SW 1271 (cell line): Measurements from ENCODE around the gene FOXP4.
"Not testable (repeated sequence)": the region's sequence is repeated elsewhere in the genome, so short reads cannot be mapped to it uniquely, and the experiment has no call there.

ENCODE experiments used
- DNase-seq, 2 experiments: peaks; one replicate each; lab custom pipeline; 2025; lab: John Stamatoyannopoulos, UW

Gene FOXP4

DNA sequence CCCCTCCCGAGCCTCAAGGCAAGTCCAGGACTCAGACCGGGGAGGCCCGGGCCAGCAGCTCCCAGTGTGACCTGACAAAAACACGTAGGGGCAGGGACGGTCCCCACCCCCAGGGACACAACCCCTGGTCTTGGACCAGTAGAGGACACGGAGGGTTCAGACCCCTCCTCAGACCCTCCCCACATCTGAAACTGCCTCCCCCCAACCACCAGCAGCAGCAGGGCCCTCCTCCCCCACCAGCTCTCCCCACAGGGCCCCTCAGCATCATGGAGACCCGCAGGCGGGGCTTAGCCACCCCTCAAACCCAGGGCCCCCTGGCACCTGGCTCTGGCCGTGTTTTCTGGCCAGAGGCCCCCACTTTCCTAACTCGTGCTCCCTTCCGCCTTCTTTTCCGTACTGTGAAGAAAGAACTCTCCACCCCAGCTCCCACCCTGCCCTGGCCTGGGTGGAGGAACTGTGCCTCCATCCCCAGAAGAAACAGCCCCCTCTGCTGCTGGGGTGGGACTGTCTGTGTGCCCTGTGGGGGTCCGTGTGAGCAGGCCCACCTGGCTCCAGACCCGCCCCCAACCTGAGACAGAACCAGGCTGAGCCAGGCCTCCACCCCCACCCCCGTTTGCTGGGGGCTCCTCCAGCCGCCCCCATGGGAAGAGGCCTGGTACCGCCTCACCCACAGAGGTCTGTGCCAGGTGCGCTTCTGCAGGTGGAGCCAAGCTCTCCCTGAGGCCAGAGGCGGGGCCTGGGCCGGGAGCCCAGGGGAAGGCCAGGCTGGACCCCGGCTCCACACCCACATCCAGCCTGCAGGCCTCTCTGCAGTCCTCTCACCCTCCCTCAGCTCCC lies 53.1 kb downstream of the FOXP4 start:
- no peak for DNase-seq

DNA sequence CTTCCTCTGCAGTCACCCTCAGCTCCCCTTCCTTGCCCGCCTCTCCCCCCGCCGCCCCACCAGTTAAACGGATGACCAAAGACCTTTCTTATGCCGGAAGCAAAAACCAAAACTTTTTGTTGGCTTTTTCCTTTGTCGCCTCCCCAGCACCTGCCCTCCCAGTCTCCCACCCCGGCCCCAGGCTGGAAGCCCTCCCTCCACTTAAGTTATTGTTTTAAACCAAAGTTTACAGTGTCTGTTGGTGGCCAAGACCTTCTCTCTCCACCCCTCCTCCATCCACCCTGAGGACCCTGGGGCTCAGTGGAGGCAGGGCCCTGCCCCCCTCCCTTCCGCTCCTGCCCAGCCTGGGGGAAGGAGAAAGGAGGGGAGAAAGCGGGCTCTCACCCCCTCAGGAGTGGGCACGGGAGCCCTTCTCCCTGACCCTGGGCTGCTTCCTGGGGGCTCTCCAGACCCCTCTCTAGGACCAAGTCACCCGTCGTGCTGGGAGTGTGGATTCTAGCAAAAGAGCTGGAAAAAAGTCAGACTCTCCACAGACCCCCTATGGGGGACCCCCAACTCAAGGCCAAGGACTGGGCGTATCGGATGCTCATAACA lies 53.8 kb downstream of the FOXP4 start:
- no peak for DNase-seq

DNA sequence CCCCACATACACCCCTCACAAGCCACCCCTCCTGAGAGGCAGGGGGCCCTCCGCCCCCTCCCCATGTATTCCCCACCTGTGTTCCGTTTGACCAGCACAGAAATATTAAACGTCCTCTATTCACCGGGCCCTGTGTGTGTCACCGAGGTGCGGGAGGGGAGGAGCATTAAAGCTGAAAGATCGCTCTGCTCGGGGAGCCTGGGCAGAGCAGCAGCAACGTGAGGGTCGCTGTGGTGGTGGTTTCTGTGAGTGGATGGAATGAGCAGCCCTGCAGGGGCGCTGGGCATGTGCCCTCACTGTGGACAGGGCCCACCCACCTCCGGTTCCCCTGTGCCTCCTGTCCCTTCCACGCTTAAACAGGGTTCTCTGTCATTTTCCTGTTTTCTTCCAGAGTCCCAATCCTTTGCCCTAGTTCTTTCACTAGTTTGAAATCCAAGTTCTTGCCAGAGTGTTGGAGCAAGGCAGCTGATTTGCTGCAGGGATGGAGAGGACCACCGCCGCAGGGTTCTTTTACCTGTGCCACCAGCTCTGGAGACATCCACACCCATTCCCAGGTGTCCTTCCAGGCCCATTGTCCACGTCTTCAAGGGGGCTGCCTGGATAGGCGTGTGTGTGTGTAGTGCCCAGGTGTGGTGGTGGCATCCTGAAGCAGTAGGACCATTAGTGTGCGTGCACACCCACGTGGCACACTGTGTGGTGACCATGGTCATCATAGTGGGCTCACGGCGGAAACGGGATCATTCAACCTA lies 54.5 kb downstream of the FOXP4 start:
- no peak for DNase-seq

DNA sequence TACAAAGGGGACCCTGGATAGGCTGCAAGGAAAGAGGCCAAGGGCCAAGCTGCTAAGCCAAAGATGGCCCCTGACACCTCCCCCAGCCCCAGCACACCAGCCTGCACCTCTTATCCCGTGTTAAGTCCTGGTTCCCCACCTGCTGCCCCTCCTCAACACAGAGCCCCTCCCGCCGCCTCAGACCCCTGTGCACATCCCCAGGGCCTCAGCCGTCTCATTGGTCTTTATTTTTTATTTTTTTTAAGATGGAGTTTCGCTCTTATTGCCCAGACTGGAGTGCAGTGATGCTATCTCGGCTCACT lies 55.0 kb downstream of the FOXP4 start:
- no peak for DNase-seq

DNA sequence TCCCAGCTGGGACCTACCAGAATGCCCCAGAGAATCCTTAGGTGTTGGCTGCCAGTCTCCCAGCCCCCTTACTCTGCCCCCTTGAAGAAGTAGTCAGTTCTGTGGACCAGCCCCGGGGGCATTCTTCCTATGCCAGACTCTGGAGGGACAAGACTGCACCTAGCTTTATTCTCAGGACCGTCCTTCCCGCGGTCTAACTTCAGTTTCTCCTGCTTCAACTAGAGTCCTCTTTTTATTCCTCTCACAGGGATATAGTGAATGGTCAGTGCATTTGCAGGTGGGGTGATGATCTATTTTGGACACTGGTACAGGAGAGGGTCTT lies 56.2 kb downstream of the FOXP4 start:
- DNase-seq: no peak

DNA sequence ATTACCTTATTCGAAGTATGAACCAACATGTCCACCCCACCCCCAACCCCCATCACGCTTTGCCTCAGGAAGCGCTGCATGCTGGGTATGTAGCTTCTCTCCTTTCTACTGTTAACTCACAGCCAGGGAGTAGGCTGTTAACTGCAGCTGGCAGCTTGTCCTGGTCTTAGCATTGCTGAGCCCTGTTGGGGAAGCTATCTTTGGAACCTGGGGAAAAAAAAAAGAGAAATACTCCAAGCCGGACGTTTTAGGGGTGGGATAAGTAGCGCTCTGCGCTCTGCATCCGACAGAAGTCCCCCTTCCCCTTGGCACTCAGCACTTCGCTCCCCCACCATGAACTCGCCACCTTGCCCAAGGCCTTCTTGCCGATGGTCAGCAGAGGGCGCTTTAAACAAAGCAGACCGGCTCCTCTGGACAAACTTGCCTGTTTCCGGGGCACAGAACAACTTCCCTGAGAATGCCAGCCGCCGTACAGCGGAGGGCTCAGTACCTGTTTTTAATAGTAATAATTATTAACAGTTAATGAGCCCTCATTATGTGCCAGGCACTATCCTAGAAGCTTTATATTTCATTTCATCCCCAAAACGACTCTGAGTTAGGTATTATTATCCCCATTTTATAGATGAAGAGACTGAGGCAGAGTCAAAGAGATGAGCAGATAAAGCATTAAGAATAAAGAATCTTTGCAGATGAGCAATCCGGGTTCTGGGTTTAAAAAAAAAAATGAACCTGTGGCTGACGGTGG lies 56.9 kb downstream of the FOXP4 start:
- peak; percentile 61 to 74 for DNase-seq

DNA sequence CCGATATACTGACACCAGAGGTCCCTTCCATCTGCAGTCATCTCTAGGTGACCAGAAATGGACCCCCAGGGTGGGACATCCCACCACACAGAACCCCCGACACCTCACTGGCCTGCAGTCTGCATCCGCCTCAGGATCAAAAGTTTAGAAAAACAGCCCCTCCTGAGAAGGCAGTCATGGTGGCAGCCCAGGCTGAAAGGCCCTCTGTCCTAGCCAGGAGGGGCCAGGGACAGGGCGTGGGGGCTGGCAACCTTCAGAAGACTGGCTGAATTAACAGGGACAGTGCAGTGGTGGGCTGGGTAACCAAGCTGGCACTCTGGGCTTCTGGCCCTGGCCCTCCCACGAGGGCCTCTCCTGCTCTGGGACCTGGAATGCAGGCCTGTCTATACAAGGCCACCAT lies 57.8 kb downstream of the FOXP4 start:
- DNase-seq: no peak

DNA sequence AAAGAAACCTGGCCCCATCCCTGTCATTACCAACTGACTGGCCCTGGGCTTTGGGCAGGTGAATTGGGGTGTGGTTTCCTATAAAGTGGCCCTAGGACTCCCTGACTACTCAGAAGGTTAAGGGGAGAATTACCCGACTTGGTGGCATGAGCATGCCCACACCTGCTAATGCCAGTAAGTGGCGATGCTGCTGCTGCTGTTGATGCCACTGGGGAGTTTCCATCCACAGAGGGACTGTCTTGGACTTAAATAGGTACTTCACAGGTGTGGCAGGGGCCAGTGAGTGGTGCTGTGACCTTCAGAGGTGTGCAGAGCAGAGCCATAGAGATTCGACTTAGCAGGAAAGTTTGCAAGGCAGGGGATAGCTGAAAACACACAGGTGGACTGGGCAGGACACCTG lies 59.5 kb downstream of the FOXP4 start:
- DNase-seq: no peak

DNA sequence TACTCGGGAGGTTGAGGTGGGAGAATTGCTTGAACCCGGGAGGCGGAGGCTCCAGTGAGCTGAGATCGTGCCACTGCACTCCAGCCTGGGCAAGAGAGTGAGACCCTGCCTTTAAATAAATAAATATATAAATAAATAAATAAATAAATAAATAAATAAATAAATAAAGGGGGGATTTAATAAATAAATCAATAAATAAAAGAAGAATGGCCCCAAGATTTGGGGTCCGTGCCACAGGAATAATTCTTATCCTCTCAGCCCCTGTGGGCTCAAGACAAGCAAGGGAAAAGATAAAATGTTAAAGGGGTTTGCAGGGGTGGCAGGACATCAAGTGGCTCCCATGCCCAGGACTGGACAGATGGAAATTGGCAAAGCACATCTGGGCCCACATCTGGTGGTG lies 60.9 kb downstream of the FOXP4 start:
- no peak for DNase-seq

DNA sequence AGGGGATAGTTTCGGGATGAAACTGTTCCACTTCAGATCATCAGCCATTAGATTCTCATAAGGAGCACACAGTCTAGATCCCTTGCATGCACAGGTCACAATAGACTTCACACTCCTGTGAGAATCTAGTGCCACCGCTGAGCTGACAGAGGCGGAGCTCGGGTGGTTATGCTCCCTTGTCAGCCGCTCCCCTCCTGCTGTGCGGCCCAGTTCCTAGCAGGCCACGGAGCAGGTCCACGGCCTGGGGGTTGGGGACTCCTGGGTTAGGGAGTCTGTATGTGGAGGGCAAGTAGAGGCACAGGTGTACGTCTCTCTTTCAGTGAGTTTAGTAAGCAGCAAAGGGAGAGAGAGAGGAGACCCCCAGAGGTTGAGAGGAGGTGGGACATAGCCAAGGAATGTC lies 61.6 kb downstream of the FOXP4 start:
- no peak for DNase-seq

DNA sequence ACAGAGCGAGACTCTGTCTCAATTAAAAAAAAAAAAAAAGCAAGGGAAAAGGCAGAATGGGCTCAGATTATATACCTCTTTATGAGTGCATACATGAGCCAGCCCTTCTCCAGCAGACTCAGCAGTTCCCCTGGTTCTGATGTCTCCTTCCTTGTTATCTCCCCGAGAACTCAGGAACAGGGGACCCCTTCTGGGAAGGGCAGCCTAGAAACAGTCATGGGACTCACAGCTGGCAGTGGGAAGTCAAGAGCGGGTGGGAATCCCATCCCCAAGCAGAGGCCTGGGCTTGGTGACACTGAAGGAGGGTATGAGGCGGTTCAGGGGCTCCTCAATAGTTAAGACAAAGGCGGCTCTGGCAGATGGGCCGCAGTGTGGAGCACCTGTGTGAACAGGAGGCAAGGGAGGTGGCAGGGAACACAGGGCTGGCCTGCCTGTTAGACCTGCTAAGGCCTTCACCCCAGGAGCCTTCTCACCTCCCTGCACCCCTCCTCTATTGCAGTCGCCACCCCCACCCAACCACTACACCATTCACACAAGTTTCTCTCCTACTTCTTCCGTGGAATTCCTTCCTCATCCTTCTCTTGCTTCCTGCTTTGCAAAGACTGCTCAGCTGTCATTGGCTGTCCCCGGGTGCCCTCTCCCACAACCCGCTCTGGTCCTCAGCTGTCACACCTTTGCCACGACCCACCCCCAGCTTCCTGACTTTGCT lies 62.4 kb downstream of the FOXP4 start:
- DNase-seq: no peak

DNA sequence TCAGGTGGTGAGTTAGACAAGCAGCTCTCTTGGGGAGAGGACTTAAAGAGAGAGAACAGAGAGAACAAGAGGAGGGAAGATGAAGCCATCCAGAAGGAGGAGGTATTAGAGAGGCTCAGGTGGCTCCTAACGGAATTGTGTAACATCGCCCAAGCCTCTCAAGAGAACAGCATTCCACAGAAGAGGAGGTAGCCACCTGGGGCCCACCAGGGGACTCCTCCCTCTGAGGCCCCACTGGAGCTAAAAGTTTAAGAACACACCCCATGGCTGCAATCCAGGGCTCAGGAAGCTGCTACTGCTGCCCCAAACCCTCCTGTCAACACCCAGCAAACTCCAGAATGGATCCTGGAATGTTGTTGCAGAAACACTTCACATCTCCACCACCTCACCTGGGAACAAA lies 68.5 kb downstream of the FOXP4 start:
- no peak for DNase-seq

DNA sequence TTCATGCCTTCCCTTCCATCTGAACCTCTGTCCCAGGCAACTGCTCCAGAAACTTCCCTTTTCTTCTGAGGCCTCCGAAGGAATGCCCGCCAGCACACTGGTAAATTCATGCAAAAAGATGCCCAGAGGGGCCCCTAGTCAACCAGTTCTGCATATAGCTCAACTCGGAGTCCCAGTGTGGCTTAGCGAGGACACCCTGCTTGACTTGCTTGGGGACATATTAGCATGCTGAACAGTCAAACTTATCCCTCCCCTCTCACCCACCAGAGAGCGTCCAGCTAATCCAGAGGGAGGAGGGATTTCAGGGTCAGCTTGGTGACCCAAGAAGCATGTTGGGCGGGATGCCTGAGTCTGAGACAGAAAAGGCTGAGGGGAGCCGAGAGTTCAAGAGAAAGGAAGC lies 69.1 kb downstream of the FOXP4 start:
- DNase-seq: no peak

DNA sequence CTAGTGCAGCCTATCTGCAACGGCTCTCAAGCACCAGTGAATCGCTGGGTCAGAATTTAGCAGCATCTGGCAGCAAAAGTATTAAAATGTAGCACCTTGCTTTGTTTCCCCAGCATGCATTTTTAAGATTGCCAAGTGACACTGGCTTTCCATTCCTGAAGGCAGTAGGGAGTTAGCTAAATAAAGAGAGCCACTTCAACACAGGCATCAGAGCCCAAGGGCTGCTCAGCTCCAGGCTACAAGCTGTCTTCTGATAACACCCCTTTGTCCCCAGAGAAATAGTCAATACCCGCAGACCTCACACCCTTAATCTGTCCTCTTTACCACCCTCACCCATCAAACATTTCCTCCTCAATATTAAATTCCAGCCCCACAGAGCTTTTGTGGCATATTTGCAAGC lies 72.4 kb downstream of the FOXP4 start:
- no peak for DNase-seq

DNA sequence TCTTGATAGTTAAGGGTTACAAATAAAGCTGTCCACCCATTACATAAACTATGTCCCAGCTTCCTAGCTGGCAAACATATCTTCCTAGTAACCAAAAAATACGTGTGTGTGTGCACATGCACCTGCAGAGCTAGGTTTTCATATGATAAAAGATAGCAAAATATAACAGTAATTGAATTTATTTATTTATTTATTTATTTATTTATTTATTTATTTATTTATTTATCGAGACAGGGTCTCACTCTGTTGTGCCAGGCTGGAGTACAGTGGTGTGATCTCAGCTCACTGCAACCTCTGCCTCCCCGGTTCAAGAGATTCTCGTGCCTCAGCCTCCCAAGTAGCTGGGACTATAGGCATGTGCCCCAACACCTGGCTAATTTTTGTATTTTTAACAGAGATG lies 73.0 kb downstream of the FOXP4 start:
- not testable (repeated sequence) for DNase-seq

DNA sequence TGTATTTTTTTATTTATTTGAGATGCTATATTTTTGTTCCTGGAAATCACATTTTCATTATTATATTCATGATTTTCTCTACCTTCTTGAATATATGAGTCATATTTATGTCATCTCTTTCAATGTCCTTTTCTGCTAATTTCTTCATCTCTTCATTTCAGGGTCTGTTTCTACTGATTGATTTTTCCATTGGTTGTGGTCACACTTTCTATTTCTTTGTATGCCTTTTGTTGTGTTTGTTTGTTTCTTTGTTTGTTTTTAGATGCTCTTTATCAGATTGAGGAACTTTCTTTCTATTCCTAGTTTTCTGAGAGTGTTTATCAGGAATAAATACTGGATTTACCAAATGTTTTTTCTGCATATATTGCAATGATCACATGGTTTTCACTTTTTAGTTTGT lies 75.2 kb downstream of the FOXP4 start:
- DNase-seq: no peak

DNA sequence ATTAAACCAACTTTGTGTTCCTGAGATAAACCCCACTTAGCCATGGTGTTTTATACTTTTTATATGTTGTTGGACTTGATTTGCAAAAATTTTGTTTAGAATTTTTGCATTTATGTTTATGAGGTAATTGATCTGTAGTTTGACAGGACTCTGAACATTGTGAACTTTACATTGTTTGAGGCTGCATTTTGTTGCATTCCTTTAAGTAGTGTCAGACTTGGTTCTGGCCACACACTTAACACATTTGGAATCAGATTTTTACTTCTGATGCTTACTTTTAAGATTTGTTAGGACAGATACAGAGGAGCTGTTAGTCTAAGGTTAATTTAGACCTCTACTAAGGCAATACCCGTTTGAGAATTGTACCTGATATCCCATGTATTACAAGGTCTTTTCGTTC lies 75.6 kb downstream of the FOXP4 start:
- DNase-seq: no peak

DNA sequence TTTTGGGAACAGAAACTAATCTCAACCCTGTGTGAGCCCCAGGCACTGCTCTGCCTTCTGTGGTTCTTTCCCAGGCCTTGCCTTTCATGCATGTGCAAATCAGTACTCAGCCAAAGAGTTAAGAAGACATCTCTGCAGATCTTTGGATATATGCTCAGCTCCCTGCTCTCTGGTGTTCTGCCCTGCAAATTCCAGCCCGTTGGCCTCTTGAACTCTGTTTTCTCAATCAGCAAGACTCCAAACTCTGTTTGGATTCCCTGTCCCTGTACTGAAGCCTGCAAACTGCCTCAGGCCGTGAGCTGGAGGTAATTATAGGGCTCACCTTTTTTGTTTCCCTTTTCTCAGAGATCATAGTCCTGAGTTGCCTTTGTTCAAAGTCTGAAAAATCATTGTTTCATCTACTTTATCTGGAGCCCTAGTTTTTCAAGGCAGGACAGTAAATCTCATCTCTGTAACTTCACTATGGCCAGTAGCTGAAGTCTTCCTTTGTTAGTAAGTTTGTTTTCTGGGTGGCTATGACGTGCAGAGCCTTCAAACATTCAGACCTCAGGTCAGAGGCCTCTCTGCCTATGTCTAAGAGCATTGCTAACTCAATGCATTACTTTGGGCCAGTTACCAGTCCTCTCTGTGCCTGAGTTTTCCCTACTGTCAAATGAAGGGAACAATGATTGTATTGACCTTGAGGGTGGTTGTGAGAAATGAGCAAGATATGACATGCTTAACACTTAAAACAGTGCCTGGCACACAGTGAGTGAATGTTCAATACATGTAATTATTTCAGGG lies 76.2 kb downstream of the FOXP4 start:
- no peak for DNase-seq

DNA sequence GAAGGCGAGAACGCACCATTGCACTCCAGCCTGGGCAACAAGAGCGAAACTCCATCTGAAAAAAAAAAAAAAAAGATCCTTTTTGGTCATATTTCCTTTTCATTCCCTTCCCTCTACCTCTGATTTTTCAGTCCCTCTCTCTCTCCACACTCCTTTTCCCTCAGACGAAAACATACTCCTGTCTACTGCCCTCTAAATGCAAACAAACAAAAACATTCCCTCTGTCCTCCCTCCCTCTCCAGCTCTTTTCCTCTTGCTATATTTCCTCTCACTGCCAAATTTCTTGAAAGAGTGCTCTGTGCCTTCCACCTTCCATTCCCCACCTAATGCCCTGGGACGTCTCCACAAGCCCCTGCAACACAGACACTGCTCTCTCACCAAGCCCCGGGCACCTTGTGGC lies 77.1 kb downstream of the FOXP4 start:
- DNase-seq: no peak

DNA sequence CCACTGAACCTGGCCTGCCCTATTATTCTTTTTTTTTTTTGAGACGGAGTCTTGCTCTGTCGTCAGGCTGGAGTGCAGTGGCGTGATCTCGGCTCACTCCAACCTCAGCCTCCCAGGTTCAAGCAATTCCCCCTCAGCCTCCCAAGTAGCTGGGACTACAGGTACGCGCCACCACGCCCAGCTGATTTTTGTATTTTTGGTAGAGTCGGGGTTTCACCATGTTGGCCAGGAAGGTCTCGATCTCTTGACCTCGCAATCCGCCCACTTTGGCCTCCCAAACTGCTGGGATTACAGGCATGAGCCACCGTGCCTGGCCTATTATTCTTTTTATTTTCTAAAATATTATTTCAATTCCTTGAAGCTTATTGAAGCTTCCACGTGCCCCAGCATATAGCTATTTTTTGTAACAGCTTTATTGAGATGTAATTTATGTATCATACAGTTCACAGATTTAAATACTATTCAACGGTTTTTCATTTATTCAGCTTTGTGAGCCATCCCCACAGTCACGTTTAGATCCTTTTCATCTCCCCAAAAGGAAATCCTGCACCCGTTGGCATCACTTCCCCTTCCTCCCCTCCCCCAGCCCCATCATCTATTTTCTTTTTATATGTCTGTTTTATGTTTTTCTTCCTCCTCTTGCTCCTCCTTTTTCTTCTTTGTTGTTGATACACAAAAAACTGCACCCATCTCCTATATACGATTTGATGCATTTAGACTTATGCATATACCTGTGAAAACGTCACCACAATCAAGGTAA lies 78.6 kb downstream of the FOXP4 start:
- DNase-seq: no peak

DNA sequence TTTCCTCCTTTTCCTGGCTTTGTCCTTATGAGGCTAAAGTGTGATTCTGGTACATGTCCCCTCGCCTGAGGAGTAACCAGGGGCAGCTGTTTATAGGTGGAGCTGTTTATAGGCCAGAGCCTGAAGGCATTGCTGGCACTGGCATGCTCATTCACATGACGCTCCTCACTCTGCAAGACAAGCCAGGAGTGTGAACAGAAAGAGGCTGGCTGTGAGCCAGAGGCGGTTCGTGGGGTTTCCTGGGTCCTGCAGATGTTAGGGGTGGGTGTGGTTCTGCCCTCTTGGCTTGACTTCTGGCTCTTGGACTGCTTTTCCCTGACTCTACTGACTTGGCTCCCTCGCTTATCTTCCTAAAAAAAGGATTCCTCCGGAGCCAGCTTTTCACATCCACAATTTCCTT lies 79.3 kb downstream of the FOXP4 start:
- no peak for DNase-seq
